Activated CD8-positive, alpha-beta memory T cell treated with anti-CD3 and anti-CD28 coated beads, Interleukin-2, amount 10 ng/mL, durations not matched to agents 7 days and 5 days (primary cell): ENCODE measurements around the gene ARPC4. TPM values are rescaled to one million over a fixed set of nuclear protein-coding genes. Genes with fewer than 3 reads are reported as not detected.

Experiments used
- ATAC-seq: fragments of 150-1000 bp; cut with Tn5 transposase; one replicate; pipeline ENCODE4 v1.10.0; 2021; ENCODE audit warnings: moderate library complexity
- CTCF ChIA-PET: fragments of 350-600 bp; sonication (Branson Sonifier 250); formaldehyde crosslinking; loops from one replicate; lab custom pipeline; 2021; ENCODE audit warnings: antibody characterized with exemption; lab: Charles Lee
- DNase-seq: peaks from one replicate; pipeline ENCODE4 v3.0.0-alpha.2; 2020
- H3K27ac Mint-ChIP-seq: one replicate; pipeline ENCODE4 v1.8.0; 2021; ENCODE audit warnings: mild to moderate bottlenecking, mixed read lengths
- H3K27me3 Mint-ChIP-seq: one replicate; pipeline ENCODE4 v1.8.0; 2021; ENCODE audit warnings: mixed read lengths
- H3K36me3 Mint-ChIP-seq: one replicate; pipeline ENCODE4 v1.8.0; 2021; ENCODE audit warnings: mild to moderate bottlenecking, mixed read lengths
- H3K4me1 Mint-ChIP-seq: one replicate; pipeline ENCODE4 v1.8.0; 2021; ENCODE audit warnings: mixed read lengths
- H3K4me3 Mint-ChIP-seq: one replicate; pipeline ENCODE4 v1.8.0; 2021; ENCODE audit warnings: mild to moderate bottlenecking, moderate library complexity, mixed read lengths
- H3K9me3 Mint-ChIP-seq: one replicate; pipeline ENCODE4 v1.8.0; 2022; ENCODE audit warnings: low read depth, mixed read lengths
- total RNA-seq, 2 experiments: library from RNA; stranded (reverse); gene quantifications; one replicate each; pipeline ENCODE4 v1.2.3, GENCODE V29; 2021

Gene ARPC4
- total RNA-seq, 2 experiments from 2014 or later, result 274 to 300 TPM

GRCh38 chr3:9778143-9779074, 14.5 kb upstream of the ARPC4 start:
- peak; percentile 65 for DNase-seq
- peak; percentile 61 for ATAC-seq
- H3K27me3 Mint-ChIP-seq, result no peaks in the 10 kb centered on the region
- CTCF ChIA-PET, result interaction anchor here (1.5 to 1.9 kb wide), 2 partner anchors 48 to 51 kb away, joined by 3 to 5 read pairs; partner anchors contain the start of gene BRPF1
- H3K9me3 Mint-ChIP-seq, result no peaks in the 10 kb centered on the region
- peaks cover 57% of the 10 kb centered on the region for H3K4me1 Mint-ChIP-seq
- H3K27ac Mint-ChIP-seq, result peak overlapping the region; percentile 88
- H3K4me3 Mint-ChIP-seq, result no peak overlapping the region
- peaks cover 22% of the 10 kb centered on the region for H3K36me3 Mint-ChIP-seq

- Mint-ChIP-seq H3K4me3 (no peak overlapping the region), H3K27me3 (no peaks in the 10 kb centered on the region), H3K4me1 (peaks cover 57% of the 10 kb centered on the region), H3K27ac (peak overlapping the region; percentile 88), H3K36me3 (peaks cover 24% of the 10 kb centered on the region), H3K9me3 (no peaks in the 10 kb centered on the region)
- DNase-seq (no peak), ATAC-seq (no peak)
- CTCF ChIA-PET, result interaction anchor here (1.4 kb wide), 1 partner anchor 38 kb away, joined by 3 read pairs; no protein-coding TSS in a partner anchor
These were observed 13.7 kb upstream of the ARPC4 start for GRCh38 chr3:9779075-9779593.

GRCh38 chr3:9779721-9780457, 13.0 kb upstream of the ARPC4 start:
- H3K4me3 Mint-ChIP-seq, result peak overlapping the region; percentile 30
- H3K4me1 Mint-ChIP-seq, result peaks cover 57% of the 10 kb centered on the region
- peak; percentile 84 for DNase-seq
- H3K27me3 Mint-ChIP-seq, result no peaks in the 10 kb centered on the region
- peak; percentile 77 for ATAC-seq
- peak overlapping the region; percentile 88 for H3K27ac Mint-ChIP-seq
- H3K36me3 Mint-ChIP-seq, result peaks cover 27% of the 10 kb centered on the region
- no peaks in the 10 kb centered on the region for H3K9me3 Mint-ChIP-seq
- CTCF ChIA-PET, result interaction anchor here (0.9 to 1.7 kb wide), 5 partner anchors 13 to 152 kb away, joined by 3 to 9 read pairs (median 4); partner anchors contain the start of genes ARPC4, OGG1 and TADA3

- ATAC-seq (peak; percentile 12), DNase-seq (no peak)
- Mint-ChIP-seq H3K36me3 (peaks cover 33% of the 10 kb centered on the region), H3K4me1 (peaks cover 57% of the 10 kb centered on the region), H3K4me3 (peak overlapping the region; percentile 30), H3K27me3 (no peaks in the 10 kb centered on the region), H3K27ac (peak overlapping the region; percentile 88), H3K9me3 (no peaks in the 10 kb centered on the region)
- CTCF ChIA-PET, result interaction anchor here (0.9 to 1.7 kb wide), 5 partner anchors 13 to 152 kb away, joined by 3 to 9 read pairs (median 4); partner anchors contain the start of genes ARPC4, OGG1 and TADA3
These were observed 12.4 kb upstream of the ARPC4 start for GRCh38 chr3:9780458-9780812.

GRCh38 chr3:9780910-9781309, 12.0 kb upstream of the ARPC4 start:
- ATAC-seq (no peak), DNase-seq (no peak)
- Mint-ChIP-seq H3K9me3 (no peaks in the 10 kb centered on the region), H3K4me1 (peaks cover 57% of the 10 kb centered on the region), H3K4me3 (no peak overlapping the region), H3K36me3 (peaks cover 36% of the 10 kb centered on the region), H3K27me3 (no peaks in the 10 kb centered on the region), H3K27ac (peak overlapping the region; percentile 88)
- CTCF ChIA-PET, result interaction anchor here (0.9 to 1.7 kb wide), 5 partner anchors 12 to 151 kb away, joined by 3 to 9 read pairs (median 7); partner anchors contain the start of genes ARPC4, OGG1 and TADA3

- peak overlapping the region; percentile 67 for H3K27ac Mint-ChIP-seq
- H3K9me3 Mint-ChIP-seq, result no peaks in the 10 kb centered on the region
- H3K36me3 Mint-ChIP-seq, result peaks cover 40% of the 10 kb centered on the region
- DNase-seq (no peak), ATAC-seq (no peak)
- CTCF ChIA-PET, result interaction anchor here (1.1 to 1.9 kb wide), 5 partner anchors 9 to 150 kb away, joined by 4 to 10 read pairs (median 7); partner anchors contain the start of genes ARPC4, OGG1 and TADA3
- H3K4me1 Mint-ChIP-seq, result peaks cover 59% of the 10 kb centered on the region
- H3K4me3 Mint-ChIP-seq, result no peak overlapping the region
- no peaks in the 10 kb centered on the region for H3K27me3 Mint-ChIP-seq
These were observed 11.3 kb upstream of the ARPC4 start for GRCh38 chr3:9781551-9781950.

- CTCF ChIA-PET, result interaction anchor here (1.1 to 1.9 kb wide), 4 partner anchors 9 to 151 kb away, joined by 3 to 10 read pairs (median 6); partner anchors contain the start of genes ARPC4 and TADA3
- Mint-ChIP-seq H3K36me3 (peaks cover 43% of the 10 kb centered on the region), H3K4me3 (no peak overlapping the region), H3K9me3 (no peaks in the 10 kb centered on the region), H3K27me3 (no peaks in the 10 kb centered on the region), H3K27ac (peak overlapping the region; percentile 66), H3K4me1 (peaks cover 61% of the 10 kb centered on the region)
- ATAC-seq, result no peak
- no peak for DNase-seq
These were observed 10.8 kb upstream of the ARPC4 start for GRCh38 chr3:9781978-9782603.

GRCh38 chr3:9782770-9783169, 10.1 kb upstream of the ARPC4 start:
- DNase-seq (no peak), ATAC-seq (no peak)
- H3K4me1 Mint-ChIP-seq, result peaks cover 61% of the 10 kb centered on the region
- H3K9me3 Mint-ChIP-seq, result no peaks in the 10 kb centered on the region
- CTCF ChIA-PET, result interaction anchor here (1.1 to 1.9 kb wide), 4 partner anchors 8 to 150 kb away, joined by 3 to 10 read pairs (median 6); partner anchors contain the start of genes ARPC4 and TADA3
- peak overlapping the region; percentile 66 for H3K27ac Mint-ChIP-seq
- no peak overlapping the region for H3K4me3 Mint-ChIP-seq
- H3K36me3 Mint-ChIP-seq, result peaks cover 48% of the 10 kb centered on the region
- no peaks in the 10 kb centered on the region for H3K27me3 Mint-ChIP-seq

- H3K4me1 Mint-ChIP-seq, result peaks cover 50% of the 10 kb centered on the region
- no peaks in the 10 kb centered on the region for H3K27me3 Mint-ChIP-seq
- CTCF ChIA-PET, result interaction anchor here (0.9 kb wide), 1 partner anchor 15 kb away, joined by 3 read pairs; no protein-coding TSS in a partner anchor
- H3K36me3 Mint-ChIP-seq, result peaks cover 50% of the 10 kb centered on the region
- no peaks in the 10 kb centered on the region for H3K9me3 Mint-ChIP-seq
- no peak overlapping the region for H3K27ac Mint-ChIP-seq
- DNase-seq, result no peak
- no peak for ATAC-seq
- no peak overlapping the region for H3K4me3 Mint-ChIP-seq
These were observed 8.9 kb upstream of the ARPC4 start for GRCh38 chr3:9783954-9784353.

- H3K4me1 Mint-ChIP-seq, result peaks cover 41% of the 10 kb centered on the region
- CTCF ChIA-PET, result no interaction called here
These were observed 7.9 kb upstream of the ARPC4 start for GRCh38 chr3:9784965-9785364.

GRCh38 chr3:9785602-9786001, 7.3 kb upstream of the ARPC4 start:
- peaks cover 57% of the 10 kb centered on the region for H3K36me3 Mint-ChIP-seq
- H3K4me1 Mint-ChIP-seq, result peaks cover 41% of the 10 kb centered on the region
- H3K27ac Mint-ChIP-seq, result peak overlapping the region; percentile 30
- no peaks in the 10 kb centered on the region for H3K9me3 Mint-ChIP-seq
- no peak for ATAC-seq
- no peaks in the 10 kb centered on the region for H3K27me3 Mint-ChIP-seq
- DNase-seq, result no peak
- CTCF ChIA-PET, result no interaction called here
- no peak overlapping the region for H3K4me3 Mint-ChIP-seq

More at GRCh38 chr3:9784965-9785364, 7.9 kb upstream of the ARPC4 start:
- H3K36me3 Mint-ChIP-seq, result peaks cover 57% of the 10 kb centered on the region
- H3K9me3 Mint-ChIP-seq, result no peaks in the 10 kb centered on the region
- DNase-seq, result no peak
- ATAC-seq, result no peak
- H3K4me3 Mint-ChIP-seq, result no peak overlapping the region
- H3K27me3 Mint-ChIP-seq, result no peaks in the 10 kb centered on the region
- H3K27ac Mint-ChIP-seq, result no peak overlapping the region

GRCh38 chr3:9786209-9786739, 6.6 kb upstream of the ARPC4 start:
- H3K9me3 Mint-ChIP-seq, result no peaks in the 10 kb centered on the region
- no peaks in the 10 kb centered on the region for H3K27me3 Mint-ChIP-seq
- no peak overlapping the region for H3K4me3 Mint-ChIP-seq
- CTCF ChIA-PET, result no interaction called here
- H3K4me1 Mint-ChIP-seq, result peaks cover 41% of the 10 kb centered on the region
- H3K36me3 Mint-ChIP-seq, result peaks cover 60% of the 10 kb centered on the region
- DNase-seq, result no peak
- no peak for ATAC-seq
- no peak overlapping the region for H3K27ac Mint-ChIP-seq
